Measurements from ENCODE around the gene CEP89.
A peak's percentile ranks its signal among the peaks of the same experiment; 100 is the strongest.

GRCh38 chr19:32830231-32831014 is 141.3 kb downstream of the CEP89 start:
- TF ChIP-seq PAX5 (IDR thresholded peaks at IDR 0.05; ENCODE audit: insufficient read depth, low read length, severe bottlenecking) (no peak), POLR2A (IDR thresholded peaks at IDR 0.05; ENCODE audit: low read depth, low read length) (no peak), TAF1 (IDR thresholded peaks at IDR 0.05; ENCODE audit: low read depth, low read length) (no peak), POLR2AphosphoS5 (IDR thresholded peaks at IDR 0.05; ENCODE audit: low read depth, low read length) (no peak), SPI1 (IDR thresholded peaks at IDR 0.05; ENCODE audit: low read depth, low read length) (peak; percentile 85)

All from GM12891 (cell line).